ENCODE data around the gene PSMC5. TPM values are rescaled to one million over a fixed set of nuclear protein-coding genes. Genes with fewer than 3 reads are reported as not detected.

The PSMC5 gene
- total RNA-seq, 1 experiment from 2014 or later: 91.4 TPM

- no peak for DNase-seq
- Mint-ChIP-seq H3K36me3 (ENCODE audit: insufficient read depth, unreplicated experiment) (peaks cover 39% of the 10 kb centered on the region), H3K4me1 (ENCODE audit: low read depth, unreplicated experiment) (no peaks in the 10 kb centered on the region), H3K27ac (ENCODE audit: unreplicated experiment) (no peak overlapping the region), H3K4me3 (ENCODE audit: low read depth, unreplicated experiment) (no peak overlapping the region), H3K27me3 (ENCODE audit: unreplicated experiment) (no peaks in the 10 kb centered on the region), H3K9me3 (ENCODE audit: low read depth, unreplicated experiment) (no peaks in the 10 kb centered on the region)
- no peak for TF ChIP-seq CTCF (IDR thresholded peaks at IDR 0.05; ENCODE audit: unreplicated experiment)
- BruUV-seq (replicated peaks): no TSS peak
- intact Hi-C loops (cut with micrococcal nuclease; ENCODE audit: unreplicated experiment): no loop called here
- CTCF ChIA-PET: no interaction called here
Observed at GRCh38 chr17:63804328-63804727, 22.9 kb upstream of the PSMC5 start.

GRCh38 chr17:63805591-63805990, 21.6 kb upstream of the PSMC5 start:
- no peaks in the 10 kb centered on the region for H3K27me3 Mint-ChIP-seq (ENCODE audit: unreplicated experiment)
- H3K4me3 Mint-ChIP-seq (ENCODE audit: low read depth, unreplicated experiment): no peak overlapping the region
- no peaks in the 10 kb centered on the region for H3K9me3 Mint-ChIP-seq (ENCODE audit: low read depth, unreplicated experiment)
- H3K27ac Mint-ChIP-seq (ENCODE audit: unreplicated experiment): no peak overlapping the region
- no TSS peak for BruUV-seq (replicated peaks)
- TF ChIP-seq CTCF (IDR thresholded peaks at IDR 0.05; ENCODE audit: unreplicated experiment): no peak
- CTCF ChIA-PET: no interaction called here
- intact Hi-C loops (cut with micrococcal nuclease; ENCODE audit: unreplicated experiment): no loop called here
- no peak for DNase-seq
- peaks cover 36% of the 10 kb centered on the region for H3K36me3 Mint-ChIP-seq (ENCODE audit: insufficient read depth, unreplicated experiment)
- no peaks in the 10 kb centered on the region for H3K4me1 Mint-ChIP-seq (ENCODE audit: low read depth, unreplicated experiment)

GRCh38 chr17:63809970-63810369, 17.3 kb upstream of the PSMC5 start:
- Mint-ChIP-seq H3K4me3 (ENCODE audit: low read depth, unreplicated experiment) (no peak overlapping the region), H3K4me1 (ENCODE audit: low read depth, unreplicated experiment) (no peaks in the 10 kb centered on the region), H3K36me3 (ENCODE audit: insufficient read depth, unreplicated experiment) (peaks cover 40% of the 10 kb centered on the region), H3K9me3 (ENCODE audit: low read depth, unreplicated experiment) (no peaks in the 10 kb centered on the region), H3K27me3 (ENCODE audit: unreplicated experiment) (no peaks in the 10 kb centered on the region), H3K27ac (ENCODE audit: unreplicated experiment) (no peak overlapping the region)
- no peak for TF ChIP-seq CTCF (IDR thresholded peaks at IDR 0.05; ENCODE audit: unreplicated experiment)
- BruUV-seq (replicated peaks): no TSS peak
- CTCF ChIA-PET: interaction anchor here (0.6 kb wide), 1 partner anchor 48 kb away, joined by 3 read pairs; no protein-coding TSS in a partner anchor
- intact Hi-C loops (cut with micrococcal nuclease; ENCODE audit: unreplicated experiment): no loop called here
- no peak for DNase-seq

- no peaks in the 10 kb centered on the region for H3K27me3 Mint-ChIP-seq (ENCODE audit: unreplicated experiment)
- no peak for DNase-seq
- H3K4me3 Mint-ChIP-seq (ENCODE audit: low read depth, unreplicated experiment): no peak overlapping the region
- no peaks in the 10 kb centered on the region for H3K9me3 Mint-ChIP-seq (ENCODE audit: low read depth, unreplicated experiment)
- no peak for TF ChIP-seq CTCF (IDR thresholded peaks at IDR 0.05; ENCODE audit: unreplicated experiment)
- H3K27ac Mint-ChIP-seq (ENCODE audit: unreplicated experiment): no peak overlapping the region
- intact Hi-C loops (cut with micrococcal nuclease; ENCODE audit: unreplicated experiment): no loop called here
- BruUV-seq (replicated peaks): no TSS peak
- peaks cover 29% of the 10 kb centered on the region for H3K4me1 Mint-ChIP-seq (ENCODE audit: low read depth, unreplicated experiment)
- H3K36me3 Mint-ChIP-seq (ENCODE audit: insufficient read depth, unreplicated experiment): peaks cover 62% of the 10 kb centered on the region
- CTCF ChIA-PET: no interaction called here
Observed at GRCh38 chr17:63816123-63816522, 11.1 kb upstream of the PSMC5 start.

Data from Calu3 (cell line).